ENCODE measurements around the gene ENTPD6. TPM values are rescaled to one million over a fixed set of nuclear protein-coding genes. Genes with fewer than 3 reads are reported as not detected.

The ENTPD6 gene
- total RNA-seq, 2 donors from 2014 or later: 77.1 to 93.6 TPM

- Histone ChIP-seq H3K36me3 (ENCODE audit: control insufficient read depth, insufficient read depth, low read length) (peaks cover 34% of the 10 kb centered on the region), H3K27ac (ENCODE audit: low read depth, low read length) (no peak overlapping the region), H3K4me1 (ENCODE audit: control insufficient read depth, insufficient read depth, low read length) (no peaks in the 10 kb centered on the region), H3K9me3 (ENCODE audit: control insufficient read depth, low read length) (no peaks in the 10 kb centered on the region), H3K9ac (ENCODE audit: extremely low read depth, low read length, poor library complexity, severe bottlenecking) (no peak overlapping the region), H3K27me3 (ENCODE audit: control insufficient read depth, insufficient read depth, low read length, poor library complexity, severe bottlenecking) (no peaks in the 10 kb centered on the region), H3K4me3 (ENCODE audit: low read length) (no peak overlapping the region)
- WGBS, 2 experiments (ENCODE audit: insufficient coverage in 1 of 2, insufficient read length in 1 of 2): 93 to 94% methylated on average over 8 of the region's 9 CpGs
- Mint-ChIP-seq H3K27ac (no peak overlapping the region), H3K4me3 (no peak overlapping the region), H3K9me3 (no peaks in the 10 kb centered on the region), H3K36me3 (ENCODE audit: low read depth) (peaks cover 22% of the 10 kb centered on the region), H3K27me3 (ENCODE audit: insufficient read depth) (no peaks in the 10 kb centered on the region), H3K4me1 (no peaks in the 10 kb centered on the region)
- TF ChIP-seq, protein P1, sequence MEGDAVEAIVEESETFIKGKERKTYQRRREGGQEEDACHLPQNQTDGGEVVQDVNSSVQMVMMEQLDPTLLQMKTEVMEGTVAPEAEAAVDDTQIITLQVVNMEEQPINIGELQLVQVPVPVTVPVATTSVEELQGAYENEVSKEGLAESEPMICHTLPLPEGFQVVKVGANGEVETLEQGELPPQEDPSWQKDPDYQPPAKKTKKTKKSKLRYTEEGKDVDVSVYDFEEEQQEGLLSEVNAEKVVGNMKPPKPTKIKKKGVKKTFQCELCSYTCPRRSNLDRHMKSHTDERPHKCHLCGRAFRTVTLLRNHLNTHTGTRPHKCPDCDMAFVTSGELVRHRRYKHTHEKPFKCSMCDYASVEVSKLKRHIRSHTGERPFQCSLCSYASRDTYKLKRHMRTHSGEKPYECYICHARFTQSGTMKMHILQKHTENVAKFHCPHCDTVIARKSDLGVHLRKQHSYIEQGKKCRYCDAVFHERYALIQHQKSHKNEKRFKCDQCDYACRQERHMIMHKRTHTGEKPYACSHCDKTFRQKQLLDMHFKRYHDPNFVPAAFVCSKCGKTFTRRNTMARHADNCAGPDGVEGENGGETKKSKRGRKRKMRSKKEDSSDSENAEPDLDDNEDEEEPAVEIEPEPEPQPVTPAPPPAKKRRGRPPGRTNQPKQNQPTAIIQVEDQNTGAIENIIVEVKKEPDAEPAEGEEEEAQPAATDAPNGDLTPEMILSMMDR (conservative IDR thresholded peaks at IDR 0.05): no peak
- no peak for DNase-seq
Measured at GRCh38 chr20:25207960-25208534, 12.5 kb downstream of the ENTPD6 start.

DNA sequence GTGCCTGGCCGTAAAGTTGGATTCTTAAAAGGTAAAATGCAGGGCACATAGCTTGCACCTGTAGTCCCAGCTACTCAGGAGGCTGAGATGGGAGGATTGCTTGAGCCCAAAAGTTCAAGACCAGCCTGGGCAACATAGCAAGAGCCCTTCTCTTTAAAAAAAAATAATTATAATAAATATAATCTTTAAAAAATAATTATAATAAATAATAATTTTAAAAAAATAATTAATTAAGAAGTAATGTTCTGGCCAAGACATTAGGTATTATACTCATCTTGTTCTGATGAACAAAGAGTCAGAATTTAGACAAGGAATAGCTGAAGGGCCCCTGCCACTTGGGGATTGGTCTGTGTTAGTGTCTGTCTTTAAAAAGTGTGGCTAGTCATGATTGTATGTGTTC, 13.9 kb downstream of the ENTPD6 start:
- H3K9me3 Mint-ChIP-seq: no peaks in the 10 kb centered on the region
- no peak for DNase-seq
- 89 to 96% methylated on average over 1 of the region's 1 CpG for WGBS, 2 experiments (ENCODE audit: insufficient coverage in 1 of 2, insufficient read length in 1 of 2)
- H3K36me3 Mint-ChIP-seq (ENCODE audit: low read depth): peaks cover 33% of the 10 kb centered on the region
- Histone ChIP-seq H3K27ac (ENCODE audit: low read depth, low read length) (no peak overlapping the region), H3K4me3 (ENCODE audit: low read length) (no peak overlapping the region), H3K9ac (ENCODE audit: extremely low read depth, low read length, poor library complexity, severe bottlenecking) (no peak overlapping the region), H3K9me3 (ENCODE audit: control insufficient read depth, low read length) (no peaks in the 10 kb centered on the region), H3K4me1 (ENCODE audit: control insufficient read depth, insufficient read depth, low read length) (no peaks in the 10 kb centered on the region), H3K27me3 (ENCODE audit: control insufficient read depth, insufficient read depth, low read length, poor library complexity, severe bottlenecking) (no peaks in the 10 kb centered on the region), H3K36me3 (ENCODE audit: control insufficient read depth, insufficient read depth, low read length) (peaks cover 40% of the 10 kb centered on the region)
- no peaks in the 10 kb centered on the region for H3K27me3 Mint-ChIP-seq (ENCODE audit: insufficient read depth)
- no peaks in the 10 kb centered on the region for H3K4me1 Mint-ChIP-seq
- TF ChIP-seq, protein P1 (conservative IDR thresholded peaks at IDR 0.05): no peak
- H3K4me3 Mint-ChIP-seq: no peak overlapping the region
- H3K27ac Mint-ChIP-seq: no peak overlapping the region

DNA sequence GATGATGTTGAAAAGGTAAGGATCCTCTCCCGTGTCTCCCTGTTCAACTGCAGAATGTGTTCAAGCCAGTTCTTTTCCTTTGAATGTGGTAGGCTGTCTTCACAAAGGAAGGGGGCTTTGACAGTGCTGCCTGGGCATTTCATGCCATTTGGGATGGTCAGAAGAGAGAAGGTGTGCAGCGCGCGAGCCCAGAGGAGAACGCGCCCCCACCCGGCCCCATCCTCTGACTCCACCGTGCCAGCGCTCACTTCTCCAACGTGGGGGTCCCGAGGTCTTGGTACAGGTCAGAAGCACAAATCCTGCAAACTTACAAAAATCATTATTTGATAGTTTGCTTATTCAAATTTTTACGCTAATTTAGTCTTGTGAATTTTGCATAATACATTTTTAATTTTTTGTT, 14.4 kb downstream of the ENTPD6 start:
- Histone ChIP-seq H3K36me3 (ENCODE audit: control insufficient read depth, insufficient read depth, low read length) (peaks cover 45% of the 10 kb centered on the region), H3K27me3 (ENCODE audit: control insufficient read depth, insufficient read depth, low read length, poor library complexity, severe bottlenecking) (no peaks in the 10 kb centered on the region), H3K9ac (ENCODE audit: extremely low read depth, low read length, poor library complexity, severe bottlenecking) (no peak overlapping the region), H3K4me3 (ENCODE audit: low read length) (no peak overlapping the region), H3K4me1 (ENCODE audit: control insufficient read depth, insufficient read depth, low read length) (no peaks in the 10 kb centered on the region), H3K9me3 (ENCODE audit: control insufficient read depth, low read length) (no peaks in the 10 kb centered on the region), H3K27ac (ENCODE audit: low read depth, low read length) (no peak overlapping the region)
- Mint-ChIP-seq H3K36me3 (ENCODE audit: low read depth) (peaks cover 33% of the 10 kb centered on the region), H3K4me1 (no peaks in the 10 kb centered on the region), H3K27ac (no peak overlapping the region), H3K4me3 (no peak overlapping the region), H3K27me3 (ENCODE audit: insufficient read depth) (no peaks in the 10 kb centered on the region), H3K9me3 (no peaks in the 10 kb centered on the region)
- no peak for DNase-seq
- WGBS, 2 experiments (ENCODE audit: insufficient coverage in 1 of 2, insufficient read length in 1 of 2): 94 to 98% methylated on average over 5 to 12 of the region's 12 CpGs
- TF ChIP-seq, protein P1 (conservative IDR thresholded peaks at IDR 0.05): no peak

Measured in endodermal cell (in vitro differentiated cells).